ENCODE results near the gene ZNF775.

ZNF775 gene

DNA sequence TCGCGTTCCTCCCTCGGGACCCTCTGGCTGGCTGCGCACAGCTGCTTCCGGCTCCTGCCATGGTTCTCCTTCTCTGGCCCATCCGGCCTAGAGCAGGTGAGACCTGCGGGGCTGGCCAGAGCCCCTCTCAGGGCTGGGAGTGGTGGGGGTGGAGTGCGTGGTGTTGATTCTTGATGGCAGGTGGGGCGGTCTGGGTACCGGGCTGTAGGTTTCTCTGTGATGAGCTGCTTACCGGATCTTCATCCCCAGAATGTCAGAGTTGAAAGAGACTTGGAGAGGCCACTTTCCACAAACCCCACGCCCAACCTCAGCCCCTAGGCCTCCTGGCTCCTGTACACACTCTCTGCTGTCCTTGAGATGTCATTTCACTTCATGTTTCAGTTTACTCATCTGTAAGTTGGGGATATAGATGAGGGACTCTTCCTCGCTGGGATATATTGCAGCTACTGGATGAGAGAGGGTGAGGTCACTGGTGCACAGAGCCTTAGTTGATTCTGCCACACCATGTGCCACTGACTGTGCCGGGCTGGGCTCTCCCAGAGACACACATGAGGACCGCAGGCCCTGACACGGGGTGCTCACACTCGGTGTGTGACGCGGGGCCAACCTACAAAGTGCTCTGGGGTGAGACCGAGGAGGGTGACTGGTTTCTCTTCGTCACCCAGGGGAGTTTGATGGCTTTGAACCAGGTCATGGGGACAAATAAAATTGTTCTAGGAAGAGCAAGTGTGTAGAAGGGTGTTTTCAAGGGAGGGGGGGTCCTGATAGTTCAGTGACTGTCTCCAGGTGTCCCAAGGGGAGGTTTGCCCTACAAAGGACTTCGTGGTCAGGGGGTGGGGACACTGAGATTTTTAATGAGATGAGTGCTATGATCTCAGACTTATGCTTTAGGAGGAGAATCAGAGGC is 29.5 kb downstream of the ZNF775 start:
- H3K18ac ChIP-seq (ENCODE audit: low read depth in 1 of 2, low read length in 2 of 2): no peak overlapping the region
- H2BK120ac ChIP-seq (ENCODE audit: low read depth, low read length): no peak overlapping the region
- H2BK15ac ChIP-seq (ENCODE audit: low read depth, poor library complexity, severe bottlenecking): no peak overlapping the region
- H3K79me1 ChIP-seq (replicated peaks; ENCODE audit: low read length, poor library complexity, severe bottlenecking): no peaks in the 10 kb centered on the region
- peaks cover 50% of the 10 kb centered on the region for H3K4me1 ChIP-seq (ENCODE audit: control insufficient read depth, insufficient read depth, low read depth, low read length)
- H3K9me3 ChIP-seq (ENCODE audit: control insufficient read depth, low read length): no peaks in the 10 kb centered on the region
- no peak overlapping the region for H2AFZ ChIP-seq (ENCODE audit: low read depth, low read length)
- H3K23ac ChIP-seq (ENCODE audit: low read length in 2 of 2): no peak overlapping the region
- WGBS: 94% methylated on average over 12 of the region's 22 CpGs
- no peak overlapping the region for H3K14ac ChIP-seq (ENCODE audit: low read length in 2 of 2)
- no peak overlapping the region for H3K4me3 ChIP-seq (ENCODE audit: insufficient read depth in 1 of 2, low read depth in 1 of 2, low read length in 2 of 2)
- no peak overlapping the region for H3K4me2 ChIP-seq (ENCODE audit: low read length, poor library complexity, severe bottlenecking)
- H3K27ac ChIP-seq (ENCODE audit: low read length, poor library complexity, severe bottlenecking): no peak overlapping the region
- no peak overlapping the region for H3K9ac ChIP-seq (ENCODE audit: low read length)
- no peaks in the 10 kb centered on the region for H3K27me3 ChIP-seq (ENCODE audit: control insufficient read depth in 1 of 2, insufficient read depth in 1 of 2, low read length in 2 of 2)
- no peak overlapping the region for H2BK5ac ChIP-seq (ENCODE audit: low read depth, low read length, poor library complexity, severe bottlenecking)
- H4K91ac ChIP-seq (ENCODE audit: low read length): no peak overlapping the region
- no peak overlapping the region for H3K4ac ChIP-seq (ENCODE audit: low read depth in 1 of 2, low read length in 2 of 2)
- no peak overlapping the region for H4K8ac ChIP-seq (ENCODE audit: low read length)
- no peak overlapping the region for H2BK12ac ChIP-seq (ENCODE audit: low read length in 2 of 2)
- peaks cover 0 to 13% of the 10 kb centered on the region in 2 experiments for H3K36me3 ChIP-seq (ENCODE audit: control insufficient read depth in 1 of 2, insufficient read depth in 2 of 2, low read depth in 1 of 2, low read length in 2 of 2)
- no peak for DNase-seq
- H2AK5ac ChIP-seq (ENCODE audit: low read length, severe bottlenecking): no peak overlapping the region

DNA sequence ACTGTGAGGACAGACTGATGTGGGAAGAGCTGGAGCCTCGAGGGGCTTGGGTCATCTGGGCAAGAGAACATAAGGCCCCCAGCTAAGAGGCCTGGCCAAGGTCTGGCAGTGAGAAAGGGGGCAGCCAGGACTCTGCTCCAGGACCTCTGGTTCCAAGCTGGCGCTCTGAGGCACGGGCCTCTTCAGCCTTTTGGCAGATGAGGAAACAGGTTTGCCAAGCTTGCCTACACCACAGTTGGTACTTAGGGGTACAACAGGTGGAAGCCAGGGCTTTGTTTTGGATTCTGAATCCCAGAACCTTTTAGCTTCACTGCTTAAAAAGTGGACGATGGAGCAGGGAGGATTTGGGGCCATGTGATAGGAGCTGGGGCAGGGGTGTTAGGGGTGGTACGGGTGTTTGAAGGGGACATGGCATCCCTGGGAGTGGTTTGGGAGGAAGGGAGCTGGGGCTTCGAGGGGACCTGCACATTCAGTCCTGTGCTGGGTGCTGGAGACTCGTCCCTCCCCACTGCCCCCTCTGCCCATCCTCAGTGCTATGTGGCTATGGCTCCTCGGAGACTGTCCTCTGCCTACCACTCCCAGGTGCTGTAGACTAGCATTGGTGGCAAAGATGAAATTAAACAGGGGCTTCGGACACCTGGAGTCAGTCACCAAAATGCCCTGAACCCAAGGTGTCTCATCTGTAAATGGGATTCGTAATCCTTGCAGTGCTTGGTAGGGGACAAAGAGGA is 30.3 kb downstream of the ZNF775 start:
- H2BK12ac ChIP-seq (ENCODE audit: low read length in 2 of 2): no peak overlapping the region
- no peak overlapping the region for H3K27ac ChIP-seq (ENCODE audit: low read length, poor library complexity, severe bottlenecking)
- H3K9ac ChIP-seq (ENCODE audit: low read length): no peak overlapping the region
- H4K8ac ChIP-seq (ENCODE audit: low read length): no peak overlapping the region
- no peak overlapping the region for H4K91ac ChIP-seq (ENCODE audit: low read length)
- peaks cover 0 to under 1% of the 10 kb centered on the region in 2 experiments for H3K27me3 ChIP-seq (ENCODE audit: control insufficient read depth in 1 of 2, insufficient read depth in 1 of 2, low read length in 2 of 2)
- no peak overlapping the region for H2AFZ ChIP-seq (ENCODE audit: low read depth, low read length)
- no peak overlapping the region for H2BK5ac ChIP-seq (ENCODE audit: low read depth, low read length, poor library complexity, severe bottlenecking)
- H3K79me1 ChIP-seq (replicated peaks; ENCODE audit: low read length, poor library complexity, severe bottlenecking): no peaks in the 10 kb centered on the region
- no peak overlapping the region for H3K4ac ChIP-seq (ENCODE audit: low read depth in 1 of 2, low read length in 2 of 2)
- H3K4me1 ChIP-seq (ENCODE audit: control insufficient read depth, insufficient read depth, low read depth, low read length): peaks cover 51% of the 10 kb centered on the region
- no peak overlapping the region for H3K4me2 ChIP-seq (ENCODE audit: low read length, poor library complexity, severe bottlenecking)
- H3K36me3 ChIP-seq (ENCODE audit: control insufficient read depth in 1 of 2, insufficient read depth in 2 of 2, low read depth in 1 of 2, low read length in 2 of 2): peaks cover 0 to 13% of the 10 kb centered on the region in 2 experiments
- H2BK15ac ChIP-seq (ENCODE audit: low read depth, poor library complexity, severe bottlenecking): no peak overlapping the region
- H3K9me3 ChIP-seq (ENCODE audit: control insufficient read depth, low read length): no peaks in the 10 kb centered on the region
- DNase-seq: no peak
- no peak overlapping the region for H3K18ac ChIP-seq (ENCODE audit: low read depth in 1 of 2, low read length in 2 of 2)
- no peak overlapping the region for H3K23ac ChIP-seq (ENCODE audit: low read length in 2 of 2)
- H2BK120ac ChIP-seq (ENCODE audit: low read depth, low read length): no peak overlapping the region
- H3K14ac ChIP-seq (ENCODE audit: low read length in 2 of 2): no peak overlapping the region
- 91% methylated on average over 8 of the region's 10 CpGs for WGBS
- H3K4me3 ChIP-seq (ENCODE audit: insufficient read depth in 1 of 2, low read depth in 1 of 2, low read length in 2 of 2): no peak overlapping the region
- H2AK5ac ChIP-seq (ENCODE audit: low read length, severe bottlenecking): no peak overlapping the region

DNA sequence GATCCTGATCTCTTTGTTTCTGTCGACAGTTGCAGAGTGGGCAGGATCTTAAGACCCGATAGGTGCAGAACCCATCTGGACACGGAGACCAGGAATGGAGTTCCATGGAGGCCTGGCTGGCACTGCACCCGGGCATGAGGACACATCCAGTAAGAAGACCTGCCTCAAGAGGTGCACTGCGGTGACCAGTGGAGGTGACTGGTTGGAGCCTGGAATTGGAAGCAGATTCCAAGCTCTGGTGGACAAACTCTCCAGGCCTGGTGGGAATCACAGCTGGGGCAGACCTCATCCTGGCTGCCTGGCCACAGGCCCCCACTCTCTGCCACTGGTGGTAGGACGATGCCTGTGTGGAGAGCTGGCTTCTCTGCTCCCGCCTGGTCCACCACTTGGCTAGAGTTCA is 31.0 kb downstream of the ZNF775 start:
- Histone ChIP-seq H3K9me3 (ENCODE audit: control insufficient read depth, low read length) (no peaks in the 10 kb centered on the region), H3K14ac (ENCODE audit: low read length in 2 of 2) (no peak overlapping the region), H4K8ac (ENCODE audit: low read length) (no peak overlapping the region), H3K18ac (ENCODE audit: low read depth in 1 of 2, low read length in 2 of 2) (no peak overlapping the region), H3K79me1 (replicated peaks; ENCODE audit: low read length, poor library complexity, severe bottlenecking) (no peaks in the 10 kb centered on the region), H3K4me3 (ENCODE audit: insufficient read depth in 1 of 2, low read depth in 1 of 2, low read length in 2 of 2) (no peak overlapping the region), H2AFZ (ENCODE audit: low read depth, low read length) (no peak overlapping the region), H2AK5ac (ENCODE audit: low read length, severe bottlenecking) (peak overlapping the region; percentile 72), H2BK120ac (ENCODE audit: low read depth, low read length) (no peak overlapping the region), H2BK15ac (ENCODE audit: low read depth, poor library complexity, severe bottlenecking) (no peak overlapping the region), H3K23ac (ENCODE audit: low read length in 2 of 2) (no peak overlapping the region), H3K4ac (ENCODE audit: low read depth in 1 of 2, low read length in 2 of 2) (no peak overlapping the region), H3K36me3 (ENCODE audit: control insufficient read depth in 1 of 2, insufficient read depth in 2 of 2, low read depth in 1 of 2, low read length in 2 of 2) (peaks cover 0 to 13% of the 10 kb centered on the region in 2 experiments), H4K91ac (ENCODE audit: low read length) (no peak overlapping the region), H3K27ac (ENCODE audit: low read length, poor library complexity, severe bottlenecking) (no peak overlapping the region), H2BK12ac (ENCODE audit: low read length in 2 of 2) (no peak overlapping the region), H3K27me3 (ENCODE audit: control insufficient read depth in 1 of 2, insufficient read depth in 1 of 2, low read length in 2 of 2) (peaks cover 0 to 5% of the 10 kb centered on the region in 2 experiments), H2BK5ac (ENCODE audit: low read depth, low read length, poor library complexity, severe bottlenecking) (no peak overlapping the region), H3K4me1 (ENCODE audit: control insufficient read depth, insufficient read depth, low read depth, low read length) (peaks cover 48% of the 10 kb centered on the region), H3K4me2 (ENCODE audit: low read length, poor library complexity, severe bottlenecking) (no peak overlapping the region), H3K9ac (ENCODE audit: low read length) (no peak overlapping the region)
- no peak for DNase-seq
- 93% methylated on average over 7 of the region's 7 CpGs for WGBS

DNA sequence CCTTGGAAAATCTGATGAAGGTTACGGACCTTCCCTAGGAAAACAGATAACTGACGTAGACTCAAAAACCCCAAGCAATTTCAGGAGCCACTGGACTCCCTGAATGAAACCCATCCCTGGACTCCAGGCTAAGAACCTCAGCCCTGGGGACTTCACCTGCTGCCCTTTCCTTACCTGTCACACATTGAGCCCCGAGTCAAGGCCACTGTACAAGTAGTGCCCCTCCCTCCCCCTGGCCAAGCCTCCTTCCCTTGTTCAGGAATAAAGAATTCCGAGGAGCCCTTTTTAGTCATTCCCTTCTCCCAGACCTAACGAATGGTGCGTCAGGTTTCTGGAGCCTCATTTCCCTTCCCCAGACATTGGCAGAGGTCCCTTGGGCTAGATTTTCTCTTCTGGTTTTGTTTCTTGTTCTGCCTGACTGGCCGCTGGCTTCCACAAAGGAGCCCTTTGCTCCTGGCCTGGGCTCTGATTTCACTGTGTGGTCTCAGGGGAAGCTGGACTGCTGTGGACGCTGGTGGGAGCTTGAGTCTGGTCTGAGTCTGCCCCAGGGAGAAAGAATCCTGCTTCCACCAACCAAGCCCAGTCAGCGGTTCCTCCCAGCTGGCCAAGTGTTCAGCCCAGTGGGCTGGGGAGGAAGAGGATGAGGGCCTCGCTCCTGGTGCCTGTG is 31.7 kb downstream of the ZNF775 start:
- Histone ChIP-seq H4K91ac (ENCODE audit: low read length) (no peak overlapping the region), H3K4me3 (ENCODE audit: insufficient read depth in 1 of 2, low read depth in 1 of 2, low read length in 2 of 2) (no peak overlapping the region), H3K79me1 (replicated peaks; ENCODE audit: low read length, poor library complexity, severe bottlenecking) (no peaks in the 10 kb centered on the region), H3K4me2 (ENCODE audit: low read length, poor library complexity, severe bottlenecking) (no peak overlapping the region), H3K14ac (ENCODE audit: low read length in 2 of 2) (no peak overlapping the region), H3K9ac (ENCODE audit: low read length) (no peak overlapping the region), H2BK12ac (ENCODE audit: low read length in 2 of 2) (no peak overlapping the region), H3K27me3 (ENCODE audit: control insufficient read depth in 1 of 2, insufficient read depth in 1 of 2, low read length in 2 of 2) (peaks cover 0 to 5% of the 10 kb centered on the region in 2 experiments), H3K36me3 (ENCODE audit: control insufficient read depth in 1 of 2, insufficient read depth in 2 of 2, low read depth in 1 of 2, low read length in 2 of 2) (peaks cover 0 to 13% of the 10 kb centered on the region in 2 experiments), H3K18ac (ENCODE audit: low read depth in 1 of 2, low read length in 2 of 2) (no peak overlapping the region), H2AFZ (ENCODE audit: low read depth, low read length) (no peak overlapping the region), H2BK15ac (ENCODE audit: low read depth, poor library complexity, severe bottlenecking) (no peak overlapping the region), H4K8ac (ENCODE audit: low read length) (no peak overlapping the region), H3K9me3 (ENCODE audit: control insufficient read depth, low read length) (no peaks in the 10 kb centered on the region), H3K27ac (ENCODE audit: low read length, poor library complexity, severe bottlenecking) (peak overlapping the region; percentile 22), H2AK5ac (ENCODE audit: low read length, severe bottlenecking) (no peak overlapping the region), H2BK120ac (ENCODE audit: low read depth, low read length) (no peak overlapping the region), H2BK5ac (ENCODE audit: low read depth, low read length, poor library complexity, severe bottlenecking) (no peak overlapping the region), H3K4ac (ENCODE audit: low read depth in 1 of 2, low read length in 2 of 2) (no peak overlapping the region), H3K4me1 (ENCODE audit: control insufficient read depth, insufficient read depth, low read depth, low read length) (peaks cover 45% of the 10 kb centered on the region), H3K23ac (ENCODE audit: low read length in 2 of 2) (no peak overlapping the region)
- DNase-seq: no peak
- WGBS: 78% methylated on average over 8 of the region's 10 CpGs

All from mesenchymal stem cell (in vitro differentiated cells and primary cell).